ENCODE measurements around the gene SLC9A3. TPM values are rescaled to one million over a fixed set of nuclear protein-coding genes. Genes with fewer than 3 reads are reported as not detected.
A peak's percentile ranks its signal among the peaks of the same experiment; 100 is the strongest.
"Not testable (repeated sequence)": the region's sequence is repeated elsewhere in the genome, so short reads cannot be mapped to it uniquely, and the experiment has no call there.

Gene SLC9A3
- total RNA-seq, result 537 TPM

GRCh38 chr5:524234-524972 is at the start of gene SLC9A3:
SLC9A3 (minus strand) TSS chr5:524449.
- no peak for DNase-seq (ENCODE audit: low spot score)

- DNase-seq (ENCODE audit: low spot score), result no peak
Observed at GRCh38 chr5:573976-574375, 49.7 kb upstream of the SLC9A3 start.

GRCh38 chr5:573206-573605 is 49.0 kb upstream of the SLC9A3 start:
- no peak for DNase-seq (ENCODE audit: low spot score)

- DNase-seq (ENCODE audit: low spot score), result no peak
Observed at GRCh38 chr5:572398-573019, 48.3 kb upstream of the SLC9A3 start.

- no peak for DNase-seq (ENCODE audit: low spot score)
Observed at GRCh38 chr5:571791-572190, 47.5 kb upstream of the SLC9A3 start.

GRCh38 chr5:570886-571285 is 46.6 kb upstream of the SLC9A3 start:
- no peak for DNase-seq (ENCODE audit: low spot score)

- DNase-seq (ENCODE audit: low spot score), result no peak
Observed at GRCh38 chr5:570446-570845, 46.2 kb upstream of the SLC9A3 start.

- peak; percentile 5 for DNase-seq (ENCODE audit: low spot score)
Observed at GRCh38 chr5:569868-570361, 45.7 kb upstream of the SLC9A3 start.

- DNase-seq (ENCODE audit: low spot score), result peak; percentile 7
Observed at GRCh38 chr5:569358-569867, 45.2 kb upstream of the SLC9A3 start.

- DNase-seq (ENCODE audit: low spot score), result peak; percentile 8
Observed at GRCh38 chr5:568809-569208, 44.6 kb upstream of the SLC9A3 start.

GRCh38 chr5:568061-568781 is 44.0 kb upstream of the SLC9A3 start:
- DNase-seq (ENCODE audit: low spot score), result peak; percentile 6

GRCh38 chr5:567664-568060 is 43.4 kb upstream of the SLC9A3 start:
- DNase-seq (ENCODE audit: low spot score), result peak; percentile 9

GRCh38 chr5:566636-567309 is 42.5 kb upstream of the SLC9A3 start:
- DNase-seq (ENCODE audit: low spot score), result peak; percentile 8

- DNase-seq (ENCODE audit: low spot score), result peak; percentile 49
Observed at GRCh38 chr5:565782-566440, 41.7 kb upstream of the SLC9A3 start.

GRCh38 chr5:561408-561807 is 37.2 kb upstream of the SLC9A3 start:
- peak; percentile 4 for DNase-seq (ENCODE audit: low spot score)

- DNase-seq (ENCODE audit: low spot score), result peak; percentile 3
Observed at GRCh38 chr5:560792-561166, 36.5 kb upstream of the SLC9A3 start.

GRCh38 chr5:558871-559503 is 34.7 kb upstream of the SLC9A3 start:
- peak; percentile 5 for DNase-seq (ENCODE audit: low spot score)

- DNase-seq (ENCODE audit: low spot score), result no peak
Observed at GRCh38 chr5:558326-558725, 34.1 kb upstream of the SLC9A3 start.

- not testable (repeated sequence) for DNase-seq (ENCODE audit: low spot score)
Observed at GRCh38 chr5:557917-558316, 33.7 kb upstream of the SLC9A3 start.

GRCh38 chr5:556909-557441 is 32.7 kb upstream of the SLC9A3 start:
- no peak for DNase-seq (ENCODE audit: low spot score)

All from mucosa of gallbladder (tissue), 1 donor.